Measurements from ENCODE around the gene WDR20.
"Not testable (repeated sequence)": the region's sequence is repeated elsewhere in the genome, so short reads cannot be mapped to it uniquely, and the experiment has no call there.

Gene WDR20

GRCh38 chr14:102238766-102239165 lies 99.1 kb downstream of the WDR20 start:
- DNase-seq (ENCODE audit: low read depth): no peak

- no peak for DNase-seq (ENCODE audit: low read depth)
These were observed 99.5 kb downstream of the WDR20 start for GRCh38 chr14:102239231-102239630.

GRCh38 chr14:102240481-102240880 lies 100.8 kb downstream of the WDR20 start:
- DNase-seq (ENCODE audit: low read depth): not testable (repeated sequence)

DNA sequence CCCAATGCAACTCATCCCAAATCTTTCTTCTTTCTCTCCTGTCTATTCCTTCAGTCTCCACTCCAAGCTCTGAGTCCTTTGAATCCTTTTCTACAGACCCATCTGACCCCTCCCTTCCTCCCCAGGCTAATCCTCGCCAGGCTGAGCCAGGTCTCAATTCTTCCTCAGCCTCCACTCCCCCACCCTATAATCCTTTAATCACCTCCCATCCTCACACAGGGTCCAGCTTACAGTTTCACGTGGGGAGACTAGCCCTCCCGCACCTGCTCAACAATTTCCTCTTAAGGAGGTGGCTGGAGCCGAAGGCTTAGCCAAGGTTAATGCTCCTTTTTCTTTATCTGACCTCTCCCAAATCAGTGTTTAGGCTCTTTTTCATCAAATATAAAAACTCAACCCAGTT lies 101.5 kb downstream of the WDR20 start:
- DNase-seq (ENCODE audit: low read depth): no peak

DNA sequence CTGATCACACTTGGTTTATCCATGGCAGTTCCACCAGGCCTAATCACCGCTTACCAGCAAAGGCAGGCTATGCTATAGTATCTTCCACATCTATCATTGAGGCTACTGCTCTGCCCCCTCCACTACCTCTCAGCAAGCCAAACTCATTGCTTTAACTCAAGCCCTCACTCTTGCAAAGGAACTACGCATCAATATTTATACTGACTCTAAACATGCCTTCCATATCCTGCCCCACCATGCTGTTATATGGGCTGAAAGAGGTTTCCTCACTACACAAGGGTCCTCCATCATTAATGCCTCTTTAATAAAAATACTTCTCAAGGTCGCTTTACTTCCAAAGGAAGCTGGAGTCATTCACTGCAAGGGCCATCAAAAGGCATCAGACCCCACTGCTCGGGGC lies 104.1 kb downstream of the WDR20 start:
- DNase-seq (ENCODE audit: low read depth): not testable (repeated sequence)

DNA sequence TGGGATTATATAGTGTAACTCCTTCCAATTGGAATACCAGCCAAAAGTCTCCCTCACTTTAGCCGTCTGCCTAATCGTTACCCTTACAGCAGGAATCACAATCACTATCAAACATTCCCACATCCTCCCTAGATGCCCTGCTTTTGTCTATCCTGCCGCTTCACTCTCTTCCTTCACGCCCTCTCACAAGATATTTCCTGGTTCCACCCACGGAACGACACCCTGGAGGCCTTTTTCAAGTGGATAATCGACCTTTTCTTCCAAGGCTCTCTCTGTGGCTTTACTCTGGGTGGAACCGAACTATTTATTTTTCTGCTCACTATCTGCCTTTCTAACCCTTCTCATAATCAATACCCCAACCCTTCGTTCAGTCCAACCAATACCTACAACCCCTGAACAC lies 106.4 kb downstream of the WDR20 start:
- DNase-seq (ENCODE audit: low read depth): no peak

DNA sequence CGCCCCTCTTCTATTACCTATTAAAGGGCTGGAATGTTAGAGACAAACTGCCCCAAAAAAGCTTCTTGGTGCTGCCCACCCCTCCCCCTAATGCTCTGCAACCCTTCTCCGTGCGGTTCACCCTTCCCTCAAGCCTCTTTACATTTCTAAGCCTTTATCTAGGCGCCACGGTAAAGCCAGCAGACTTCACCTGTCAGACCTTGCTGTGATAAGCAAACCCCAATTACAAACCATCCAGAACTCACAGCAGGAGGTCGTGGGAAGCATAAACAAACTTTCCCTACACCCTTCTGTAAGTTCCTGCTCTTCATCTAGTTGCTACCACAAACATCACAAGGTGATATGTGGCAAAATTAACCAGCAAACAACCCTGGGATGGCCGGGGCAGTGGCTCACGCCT lies 108.4 kb downstream of the WDR20 start:
- DNase-seq (ENCODE audit: low read depth): no peak

GRCh38 chr14:102249041-102249440 lies 109.3 kb downstream of the WDR20 start:
- no peak for DNase-seq (ENCODE audit: low read depth)

DNA sequence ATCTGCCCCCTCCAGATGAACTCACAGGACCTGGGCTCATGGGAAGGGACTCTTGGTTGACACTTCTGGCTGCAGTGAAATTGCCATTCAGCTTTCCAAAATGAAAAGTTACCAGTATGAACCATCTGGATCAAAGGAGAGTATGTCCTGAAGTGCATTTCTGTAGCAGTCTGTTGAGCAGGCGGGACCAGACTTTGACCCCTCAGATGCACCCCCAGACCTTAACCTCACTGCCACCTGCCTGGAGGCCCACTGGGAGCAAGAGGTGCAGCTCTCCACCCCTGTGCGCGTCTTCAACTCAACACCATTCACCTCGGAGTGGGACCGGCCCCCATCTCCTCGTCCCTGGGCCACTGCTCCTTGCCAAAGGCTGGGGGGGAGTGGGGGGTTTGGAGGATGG lies 110.3 kb downstream of the WDR20 start:
- DNase-seq (ENCODE audit: low read depth): no peak

DNA sequence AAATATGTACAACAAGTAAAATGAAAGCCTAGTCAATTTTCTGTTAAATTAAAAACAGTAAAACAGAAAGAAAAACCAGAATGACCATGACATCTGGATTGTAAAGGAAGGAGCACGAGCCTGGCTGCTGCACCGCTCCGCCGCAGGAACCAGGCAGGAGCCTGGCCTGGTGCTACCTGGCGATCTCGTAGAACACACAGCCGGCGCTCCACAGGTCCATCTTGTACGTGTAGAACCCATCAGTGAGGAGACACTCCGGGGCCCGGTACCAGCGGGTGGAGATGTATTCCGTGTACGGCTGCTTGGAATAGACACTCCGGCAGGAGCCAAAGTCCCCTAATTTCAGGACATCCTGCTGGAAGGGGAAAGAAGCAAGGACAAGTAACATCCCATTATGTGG lies 110.9 kb downstream of the WDR20 start:
- DNase-seq (ENCODE audit: low read depth): no peak

DNA sequence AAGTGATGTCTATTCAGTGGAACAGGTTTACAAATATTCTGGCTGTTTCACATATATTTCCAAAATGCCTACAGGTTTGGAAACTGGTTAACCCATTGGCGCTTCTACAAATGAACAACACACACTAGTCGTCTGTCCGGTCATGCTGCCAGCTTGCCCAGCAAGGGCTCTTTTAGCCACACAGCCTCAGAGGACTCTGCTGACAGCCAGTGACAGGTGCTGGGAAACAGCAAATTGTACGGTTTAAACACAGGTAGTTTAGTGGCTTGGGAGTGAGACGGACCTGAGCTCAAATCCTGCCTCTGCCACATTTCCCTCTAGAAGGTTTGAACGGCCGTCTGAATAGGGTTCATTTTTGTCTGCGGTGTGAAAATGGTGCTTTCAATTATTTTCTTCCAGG lies 111.5 kb downstream of the WDR20 start:
- DNase-seq (ENCODE audit: low read depth): no peak

GRCh38 chr14:102252834-102253801 lies 113.4 kb downstream of the WDR20 start:
- no peak for DNase-seq (ENCODE audit: low read depth)

DNA sequence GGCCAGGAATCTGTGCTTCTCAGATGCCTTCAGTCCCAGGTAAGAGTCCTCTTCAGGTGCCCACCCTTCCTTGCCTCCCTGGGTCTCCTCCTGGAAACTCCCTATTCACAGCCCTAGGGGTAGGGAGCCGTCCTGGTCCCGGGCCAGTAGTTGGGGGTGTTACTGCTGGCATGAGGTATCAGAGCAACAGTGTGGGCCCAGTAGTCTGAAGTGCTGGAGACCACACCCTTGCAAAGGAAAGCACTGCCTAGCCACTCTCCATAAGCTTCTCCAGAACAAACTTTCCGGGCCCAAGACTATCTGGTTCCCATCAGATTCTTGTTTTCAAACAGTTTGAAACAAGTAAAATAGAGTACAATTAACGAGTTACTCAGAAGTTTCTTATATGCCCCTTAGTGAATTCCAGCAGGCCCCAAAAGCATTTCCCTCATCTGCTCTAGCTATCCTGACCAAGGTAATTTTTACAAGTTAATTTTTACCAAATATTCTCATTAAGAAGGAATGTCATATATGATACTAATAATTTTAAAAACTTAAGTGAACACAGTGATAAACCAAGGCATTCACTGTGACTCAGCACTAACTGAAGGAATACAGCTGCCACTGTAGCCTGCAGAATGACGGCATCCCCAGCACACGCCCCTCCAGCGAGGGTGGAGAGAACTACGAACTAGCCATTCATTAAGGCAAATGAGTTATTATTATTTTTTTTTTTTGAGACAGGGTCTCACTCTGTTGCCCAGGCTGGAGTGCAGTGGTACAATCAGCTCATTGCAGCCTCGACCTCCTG lies 115.9 kb downstream of the WDR20 start:
- DNase-seq (ENCODE audit: low read depth): no peak

- no peak for DNase-seq (ENCODE audit: low read depth)
These were observed 117.0 kb downstream of the WDR20 start for GRCh38 chr14:102256716-102257115.

- no peak for DNase-seq (ENCODE audit: low read depth)
These were observed 118.4 kb downstream of the WDR20 start for GRCh38 chr14:102258136-102258535.
